HepG2 (cell line): ENCODE measurements around the gene FUCA1. TPM values are rescaled to one million over a fixed set of nuclear protein-coding genes. Genes with fewer than 3 reads are reported as not detected.

Experiments
- ATAC-seq: fragments of 200-7000 bp; cut with Tn5 transposase; 3 replicates; pipeline ENCODE4 v1.9.1; 2020; ENCODE audit warnings: mild to moderate bottlenecking, moderate library complexity
- BruUV-seq: library from RNA; stranded (reverse); fragments of 400-500 nt; replicated peaks from 2 replicates; lab custom pipeline; 2021; lab: Mats Ljungman, UMichigan
- CTCF ChIA-PET: fragments of 300-600 bp; formaldehyde crosslinking; extraction: SDS; loops from one replicate; lab custom pipeline; 2021; ENCODE audit warnings: low total read pairs, inconsistent platforms, low intra/inter-chr PET ratio; lab: Yijun Ruan, JAX
- POLR2A ChIA-PET: fragments of 350-600 bp; sonication (Branson Sonifier 250); formaldehyde crosslinking; loops from one replicate; lab custom pipeline; 2020; ENCODE audit warnings: antibody characterized with exemption, inconsistent platforms; lab: Yijun Ruan, JAX
- DNase-seq: peaks from one replicate; pipeline ENCODE4 v3.0.0-alpha.2; 2015; ENCODE audit warnings: low spot score
- FAIRE-seq: peaks from 3 replicates; lab custom pipeline; 2011; peaks lifted over from hg19 to GRCh38; lab: Jason Lieb, UNC
- H2AFZ ChIP-seq: one replicate; pipeline ENCODE4 v1.6.1; 2011; ENCODE audit warnings: low read length, inconsistent platforms
- H3K27ac ChIP-seq: fragments of 300-600 bp; 3 replicates; pipeline ENCODE4 v1.8.0; 2011; ENCODE audit warnings: mixed run types, mild to moderate bottlenecking, mixed read lengths, low read length, inconsistent platforms; ENCODE audit not compliant: insufficient read depth; ENCODE audit errors: extremely low read length
- H3K27me3 ChIP-seq, 2 experiments: fragments of 200-600 bp in 1 of 2; 2 replicates in 1 of 2; 3 replicates in 1 of 2; pipeline versions ENCODE4 v1.6.0 to v1.8.0; 2011; ENCODE audit warnings: low read length in 2 of 2, mild to moderate bottlenecking in 2 of 2, moderate library complexity in 2 of 2, inconsistent platforms in 1 of 2; ENCODE audit not compliant: insufficient read depth in 2 of 2, control insufficient read depth in 1 of 2
- H3K36me3 ChIP-seq, 2 experiments: fragments of 200-600 bp in 1 of 2; replicated peaks in 1 of 2; 2 replicates in 1 of 2; 3 replicates in 1 of 2; pipeline versions ENCODE4 v1.5.1 to v1.8.0; 2011; ENCODE audit warnings: low read length in 2 of 2, inconsistent platforms in 1 of 2; ENCODE audit not compliant: insufficient read depth in 2 of 2, control insufficient read depth in 1 of 2
- H3K4me1 ChIP-seq: 2 replicates; pipeline ENCODE4 v1.5.1; 2012; ENCODE audit warnings: low read length, inconsistent platforms; ENCODE audit not compliant: insufficient read depth
- H3K4me2 ChIP-seq: 2 replicates; pipeline ENCODE4 v1.6.0; 2011; ENCODE audit warnings: low read depth, low read length, inconsistent platforms
- H3K4me3 ChIP-seq, 3 experiments: fragments of 200-600 bp in 1 of 3; sonication (generic), shearing (Covaris generic) in 1 of 3; replicated peaks in 1 of 3; 2 replicates each; pipeline ENCODE4 v1.5.1; 2011 to 2016; ENCODE audit warnings: low read length in 3 of 3, inconsistent platforms in 2 of 3, low read depth in 2 of 3, mild to moderate bottlenecking in 2 of 3, control low read depth in 1 of 3, mixed read lengths in 1 of 3; ENCODE audit not compliant: insufficient read depth in 1 of 3
- H3K79me2 ChIP-seq: one replicate; pipeline ENCODE4 v1.6.1; 2011; ENCODE audit warnings: low read length, inconsistent platforms; ENCODE audit not compliant: insufficient read depth
- H3K9ac ChIP-seq: 2 replicates; pipeline ENCODE4 v1.6.0; 2011; ENCODE audit warnings: mild to moderate bottlenecking, low read depth, low read length, inconsistent platforms; ENCODE audit not compliant: insufficient read depth
- H3K9me3 ChIP-seq: 2 replicates; pipeline ENCODE4 v1.5.1; 2012; ENCODE audit warnings: mild to moderate bottlenecking, low read length
- H4K20me1 ChIP-seq: 2 replicates; pipeline ENCODE4 v1.6.0; 2011; ENCODE audit warnings: inconsistent platforms, mild to moderate bottlenecking, low read length, moderate library complexity; ENCODE audit not compliant: insufficient read depth
- CCDC6 ChIP-seq: sonication (generic); formaldehyde crosslinking; IDR thresholded peaks from 2 replicates; pipeline ENCODE4 v1.8.1; 2022; ENCODE audit warnings: mild to moderate bottlenecking, missing genetic modification reagents, moderate library complexity
- FLYWCH1 ChIP-seq: sonication (generic); formaldehyde crosslinking; IDR thresholded peaks from 2 replicates; pipeline ENCODE4 v1.8.1; 2023; ENCODE audit warnings: mild to moderate bottlenecking, missing genetic modification reagents
- HDAC1 ChIP-seq: sonication (generic); formaldehyde crosslinking; IDR thresholded peaks from 2 replicates; pipeline ENCODE4 v1.5.1; 2020; ENCODE audit warnings: mild to moderate bottlenecking, missing genetic modification reagents
- MED8 ChIP-seq: sonication (generic); formaldehyde crosslinking; IDR thresholded peaks from 2 replicates; pipeline ENCODE4 v1.8.1; 2023; ENCODE audit warnings: mild to moderate bottlenecking, missing genetic modification reagents; ENCODE audit not compliant: insufficient replicate concordance
- ZFP37 ChIP-seq: sonication (generic); formaldehyde crosslinking; IDR thresholded peaks from 2 replicates; pipeline ENCODE4 v1.4.0; 2020; ENCODE audit warnings: missing genetic modification reagents, borderline replicate concordance
- ZNF232 ChIP-seq: sonication (generic); formaldehyde crosslinking; IDR thresholded peaks from 2 replicates; pipeline ENCODE4 v1.4.0; 2020; ENCODE audit warnings: missing genetic modification reagents, borderline replicate concordance
- ZNF263 ChIP-seq: sonication (generic); formaldehyde crosslinking; IDR thresholded peaks from 2 replicates; pipeline ENCODE4 v1.4.0; 2020; ENCODE audit warnings: missing genetic modification reagents
- WGBS: methylation state at CpG from one replicate; pipeline ENCODE4 v1.1.6; 2017; ENCODE audit warnings: low lambda C conversion rate; 5-methylcytosine and 5-hydroxymethylcytosine counted together
- in situ Hi-C: cut with HindIII; loops from 2 replicates; pipeline ENCODE4 v1.10.0; 2017; ENCODE audit warnings: low pct_unique_long_range_greater_than_20kb; ENCODE audit not compliant: extremely low pct_ligation_motif_present
- intact Hi-C: fragments of 100-400 bp; cut with micrococcal nuclease; formaldehyde crosslinking; loops from one replicate; pipeline ENCODE4 v1.10.0; 2022; ENCODE audit not compliant: unreplicated experiment
- polyA plus RNA-seq, 8 experiments: library from polyadenylated mRNA; depleted of rRNA in 3 of 8; stranded (reverse) in 7 of 8; unstranded in 1 of 8; fragments of >200 nt; fragmentation: Illumina TruSeq in 4 of 8; extraction: Trizol in 4 of 8; gene quantifications; 2 replicates each; pipeline versions ENCODE4 v1.2.1 to v1.2.3, GENCODE V29; 2011 to 2016; ENCODE audit warnings: low read depth in 4 of 8, missing spikeins in 1 of 8, mixed read lengths in 1 of 8; ENCODE audit not compliant: insufficient read depth in 1 of 8
- total RNA-seq, 5 experiments: library from RNA; depleted of rRNA; stranded (reverse); fragments of >200 nt; fragmentation: Illumina TruSeq; extraction: Trizol; gene quantifications; 2 replicates each; pipeline ENCODE4 v1.2.3, GENCODE V29; 2016; ENCODE audit warnings: low read depth in 1 of 5
- TF ChIP-seq, protein P1 (sequence below): sonication (generic); formaldehyde crosslinking; IDR thresholded peaks from 2 replicates; pipeline ENCODE4; 2020; ENCODE audit warnings: missing genetic modification reagents, mild to moderate bottlenecking, borderline replicate concordance
- TF ChIP-seq, protein P2 (sequence below): sonication (generic); formaldehyde crosslinking; IDR thresholded peaks from 2 replicates; pipeline ENCODE4 v1.9.0; 2022; ENCODE audit warnings: low read depth, missing genetic modification reagents
- TF ChIP-seq, protein P3 (sequence below): sonication (generic); formaldehyde crosslinking; IDR thresholded peaks from 2 replicates; pipeline ENCODE4 v1.4.0; 2020; ENCODE audit warnings: missing genetic modification reagents
- TF ChIP-seq, protein P4 (sequence below): sonication (generic); formaldehyde crosslinking; IDR thresholded peaks from 2 replicates; pipeline ENCODE4 v1.5.1; 2020; ENCODE audit warnings: missing genetic modification reagents, mild to moderate bottlenecking, borderline replicate concordance
- TF ChIP-seq, protein P5 (sequence below): sonication (generic); formaldehyde crosslinking; IDR thresholded peaks from 2 replicates; pipeline ENCODE4 v1.4.0; 2020; ENCODE audit warnings: mild to moderate bottlenecking, missing genetic modification reagents
- TF ChIP-seq, protein P6 (sequence below): IDR thresholded peaks from 2 replicates; pipeline ENCODE4 v1.6.1; 2016; ENCODE audit warnings: control low read depth

The FUCA1 gene
- total and polyA plus RNA-seq, 2 of the 13 experiments (the other 11 are each of a cell fraction or from before 2014, with no cell fraction given): 32.7 to 33.6 TPM

DNA sequence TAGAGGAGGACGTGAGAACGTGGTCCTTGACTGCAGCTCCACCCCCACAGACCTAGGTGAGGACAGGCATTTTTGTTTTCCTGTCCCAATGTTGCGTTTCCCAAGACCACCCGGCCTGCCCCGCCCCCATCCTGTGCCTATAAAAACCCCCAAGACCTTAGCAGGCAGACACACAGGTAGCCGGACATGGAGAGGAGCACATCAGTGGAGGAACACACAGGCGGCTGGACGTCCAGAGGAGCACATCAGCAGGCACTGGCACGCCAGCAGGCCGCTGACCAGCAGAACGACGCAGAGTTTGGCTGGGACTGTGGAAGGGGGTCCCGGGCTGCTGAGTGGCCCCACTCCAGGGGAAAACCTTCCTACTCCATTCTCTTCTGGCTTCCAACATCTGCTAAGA lies 30.2 kb downstream of the FUCA1 start (continued):
- TF ChIP-seq, protein P1, sequence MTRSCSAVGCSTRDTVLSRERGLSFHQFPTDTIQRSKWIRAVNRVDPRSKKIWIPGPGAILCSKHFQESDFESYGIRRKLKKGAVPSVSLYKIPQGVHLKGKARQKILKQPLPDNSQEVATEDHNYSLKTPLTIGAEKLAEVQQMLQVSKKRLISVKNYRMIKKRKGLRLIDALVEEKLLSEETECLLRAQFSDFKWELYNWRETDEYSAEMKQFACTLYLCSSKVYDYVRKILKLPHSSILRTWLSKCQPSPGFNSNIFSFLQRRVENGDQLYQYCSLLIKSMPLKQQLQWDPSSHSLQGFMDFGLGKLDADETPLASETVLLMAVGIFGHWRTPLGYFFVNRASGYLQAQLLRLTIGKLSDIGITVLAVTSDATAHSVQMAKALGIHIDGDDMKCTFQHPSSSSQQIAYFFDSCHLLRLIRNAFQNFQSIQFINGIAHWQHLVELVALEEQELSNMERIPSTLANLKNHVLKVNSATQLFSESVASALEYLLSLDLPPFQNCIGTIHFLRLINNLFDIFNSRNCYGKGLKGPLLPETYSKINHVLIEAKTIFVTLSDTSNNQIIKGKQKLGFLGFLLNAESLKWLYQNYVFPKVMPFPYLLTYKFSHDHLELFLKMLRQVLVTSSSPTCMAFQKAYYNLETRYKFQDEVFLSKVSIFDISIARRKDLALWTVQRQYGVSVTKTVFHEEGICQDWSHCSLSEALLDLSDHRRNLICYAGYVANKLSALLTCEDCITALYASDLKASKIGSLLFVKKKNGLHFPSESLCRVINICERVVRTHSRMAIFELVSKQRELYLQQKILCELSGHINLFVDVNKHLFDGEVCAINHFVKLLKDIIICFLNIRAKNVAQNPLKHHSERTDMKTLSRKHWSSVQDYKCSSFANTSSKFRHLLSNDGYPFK (CRISPR knock-in tag): 0 out of 2 replicates have a peak, but pooled peaks have one; percentile 18
- TF ChIP-seq, protein P2, sequence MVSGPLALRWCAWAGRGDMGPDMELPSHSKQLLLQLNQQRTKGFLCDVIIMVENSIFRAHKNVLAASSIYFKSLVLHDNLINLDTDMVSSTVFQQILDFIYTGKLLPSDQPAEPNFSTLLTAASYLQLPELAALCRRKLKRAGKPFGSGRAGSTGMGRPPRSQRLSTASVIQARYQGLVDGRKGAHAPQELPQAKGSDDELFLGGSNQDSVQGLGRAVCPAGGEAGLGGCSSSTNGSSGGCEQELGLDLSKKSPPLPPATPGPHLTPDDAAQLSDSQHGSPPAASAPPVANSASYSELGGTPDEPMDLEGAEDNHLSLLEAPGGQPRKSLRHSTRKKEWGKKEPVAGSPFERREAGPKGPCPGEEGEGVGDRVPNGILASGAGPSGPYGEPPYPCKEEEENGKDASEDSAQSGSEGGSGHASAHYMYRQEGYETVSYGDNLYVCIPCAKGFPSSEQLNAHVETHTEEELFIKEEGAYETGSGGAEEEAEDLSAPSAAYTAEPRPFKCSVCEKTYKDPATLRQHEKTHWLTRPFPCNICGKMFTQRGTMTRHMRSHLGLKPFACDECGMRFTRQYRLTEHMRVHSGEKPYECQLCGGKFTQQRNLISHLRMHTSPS (CRISPR knock-in tag): 0 out of 2 replicates have a peak, but pooled peaks have one; percentile 15
- TF ChIP-seq, protein P3, sequence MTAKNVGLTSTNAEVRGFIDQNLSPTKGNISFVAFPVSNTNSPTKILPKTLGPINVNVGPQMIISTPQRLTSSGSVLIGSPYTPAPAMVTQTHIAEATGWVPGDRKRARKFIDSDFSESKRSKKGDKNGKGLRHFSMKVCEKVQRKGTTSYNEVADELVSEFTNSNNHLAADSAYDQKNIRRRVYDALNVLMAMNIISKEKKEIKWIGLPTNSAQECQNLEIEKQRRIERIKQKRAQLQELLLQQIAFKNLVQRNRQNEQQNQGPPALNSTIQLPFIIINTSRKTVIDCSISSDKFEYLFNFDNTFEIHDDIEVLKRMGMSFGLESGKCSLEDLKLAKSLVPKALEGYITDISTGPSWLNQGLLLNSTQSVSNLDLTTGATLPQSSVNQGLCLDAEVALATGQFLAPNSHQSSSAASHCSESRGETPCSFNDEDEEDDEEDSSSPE: no peak
- peak; percentile 83 for TF ChIP-seq ZNF263
- TF ChIP-seq HDAC1: peak; percentile 34; the same call in 1 of the 2 replicates

DNA sequence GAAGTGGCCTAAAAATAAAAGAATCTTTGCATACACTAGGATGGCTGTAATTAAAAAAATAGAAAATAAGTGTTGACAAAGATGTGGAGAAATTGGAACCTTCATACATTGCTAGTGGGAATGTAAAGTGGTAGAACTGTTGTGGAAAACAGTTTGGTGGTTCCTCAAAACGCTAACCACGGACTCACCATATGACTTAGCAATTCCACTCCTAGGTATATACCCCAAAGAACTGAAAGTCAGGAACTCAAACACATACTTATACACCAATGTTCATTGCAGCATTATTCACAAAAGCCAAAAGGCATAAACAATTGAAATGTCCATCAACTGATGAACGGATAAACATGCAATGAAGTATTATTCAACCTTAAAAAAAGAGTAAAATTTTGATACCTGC lies 32.1 kb downstream of the FUCA1 start:
- BruUV-seq: no TSS peak
- Histone ChIP-seq H3K4me1 (peaks cover 20% of the 10 kb centered on the region), H3K9me3 (no peaks in the 10 kb centered on the region), H3K27ac (no peak overlapping the region), H3K79me2 (no peaks in the 10 kb centered on the region), H3K36me3 (no peaks in the 10 kb centered on the region), H3K4me2 (no peak overlapping the region), H3K4me3 (no peak overlapping the region), H4K20me1 (no peaks in the 10 kb centered on the region), H3K27me3 (peaks cover 0 to 6% of the 10 kb centered on the region in 2 experiments; a peak in 3 of 5 replicates), H2AFZ (no peak overlapping the region), H3K9ac (no peak overlapping the region)
- POLR2A ChIA-PET: no interaction called here
- FAIRE-seq (no peak), DNase-seq (no peak), ATAC-seq (no peak)
- CTCF ChIA-PET: no interaction called here
- in situ Hi-C loops: no loop called here
- intact Hi-C loops: no loop called here
- 16% methylated on average over 3 of the region's 3 CpGs for whole genome bisulfite sequencing
- TF ChIP-seq CCDC6 (CRISPR knock-in tag) (no peak), ZNF232 (CRISPR knock-in tag) (no peak), MED8 (CRISPR knock-in tag) (no peak), FLYWCH1 (no peak), ZFP37 (CRISPR knock-in tag) (no peak)
- TF ChIP-seq, protein P4, sequence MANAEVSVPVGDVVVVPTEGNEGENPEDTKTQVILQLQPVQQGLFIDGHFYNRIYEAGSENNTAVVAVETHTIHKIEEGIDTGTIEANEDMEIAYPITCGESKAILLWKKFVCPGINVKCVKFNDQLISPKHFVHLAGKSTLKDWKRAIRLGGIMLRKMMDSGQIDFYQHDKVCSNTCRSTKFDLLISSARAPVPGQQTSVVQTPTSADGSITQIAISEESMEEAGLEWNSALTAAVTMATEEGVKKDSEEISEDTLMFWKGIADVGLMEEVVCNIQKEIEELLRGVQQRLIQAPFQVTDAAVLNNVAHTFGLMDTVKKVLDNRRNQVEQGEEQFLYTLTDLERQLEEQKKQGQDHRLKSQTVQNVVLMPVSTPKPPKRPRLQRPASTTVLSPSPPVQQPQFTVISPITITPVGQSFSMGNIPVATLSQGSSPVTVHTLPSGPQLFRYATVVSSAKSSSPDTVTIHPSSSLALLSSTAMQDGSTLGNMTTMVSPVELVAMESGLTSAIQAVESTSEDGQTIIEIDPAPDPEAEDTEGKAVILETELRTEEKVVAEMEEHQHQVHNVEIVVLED (CRISPR knock-in tag): no peak
- TF ChIP-seq, protein P5, sequence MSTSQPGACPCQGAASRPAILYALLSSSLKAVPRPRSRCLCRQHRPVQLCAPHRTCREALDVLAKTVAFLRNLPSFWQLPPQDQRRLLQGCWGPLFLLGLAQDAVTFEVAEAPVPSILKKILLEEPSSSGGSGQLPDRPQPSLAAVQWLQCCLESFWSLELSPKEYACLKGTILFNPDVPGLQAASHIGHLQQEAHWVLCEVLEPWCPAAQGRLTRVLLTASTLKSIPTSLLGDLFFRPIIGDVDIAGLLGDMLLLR (CRISPR knock-in tag): no peak
- TF ChIP-seq, protein P6, sequence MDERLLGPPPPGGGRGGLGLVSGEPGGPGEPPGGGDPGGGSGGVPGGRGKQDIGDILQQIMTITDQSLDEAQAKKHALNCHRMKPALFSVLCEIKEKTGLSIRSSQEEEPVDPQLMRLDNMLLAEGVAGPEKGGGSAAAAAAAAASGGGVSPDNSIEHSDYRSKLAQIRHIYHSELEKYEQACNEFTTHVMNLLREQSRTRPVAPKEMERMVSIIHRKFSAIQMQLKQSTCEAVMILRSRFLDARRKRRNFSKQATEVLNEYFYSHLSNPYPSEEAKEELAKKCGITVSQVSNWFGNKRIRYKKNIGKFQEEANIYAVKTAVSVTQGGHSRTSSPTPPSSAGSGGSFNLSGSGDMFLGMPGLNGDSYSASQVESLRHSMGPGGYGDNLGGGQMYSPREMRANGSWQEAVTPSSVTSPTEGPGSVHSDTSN (CRISPR knock-in tag): no peak
